ENCODE measurements around the gene NUDT8. TPM values are rescaled to one million over a fixed set of nuclear protein-coding genes. Genes with fewer than 3 reads are reported as not detected.
A peak's percentile ranks its signal among the peaks of the same experiment; 100 is the strongest.

NUDT8 gene
- total RNA-seq, 1 experiment from 2014 or later, result 18.1 TPM

GRCh38 chr11:67628710-67629385 lies 889 bp downstream of the NUDT8 start:
- Mint-ChIP-seq H3K27ac (ENCODE audit: unreplicated experiment) (no peak overlapping the region), H3K4me3 (ENCODE audit: unreplicated experiment) (peak overlapping the region; percentile 76), H3K9me3 (ENCODE audit: unreplicated experiment) (peaks cover 9% of the 10 kb centered on the region), H3K36me3 (ENCODE audit: insufficient read depth, unreplicated experiment) (peaks cover 26% of the 10 kb centered on the region), H3K4me1 (ENCODE audit: low read depth, unreplicated experiment) (peaks cover 7% of the 10 kb centered on the region), H3K27me3 (ENCODE audit: insufficient read depth, unreplicated experiment) (no peaks in the 10 kb centered on the region)
- intact Hi-C loops (cut with micrococcal nuclease; ENCODE audit: unreplicated experiment), result loop anchor here (1.0 kb wide), 1 partner anchor 176 kb away; no protein-coding TSS in a partner anchor
- Histone ChIP-seq H3K36me3 (ENCODE audit: control insufficient read depth, insufficient read depth, low read length) (no peaks in the 10 kb centered on the region), H3K4me3 (ENCODE audit: low read depth, low read length) (peak overlapping the region; percentile 60), H3K9me3 (no peaks in the 10 kb centered on the region), H3K4me1 (peaks cover 11% of the 10 kb centered on the region), H3K27me3 (replicated peaks; ENCODE audit: control insufficient read depth, insufficient read depth, low read length) (no peaks in the 10 kb centered on the region)
- no peak for TF ChIP-seq CTCF (IDR thresholded peaks at IDR 0.05; ENCODE audit: insufficient read depth in 1 of 2, low read depth in 1 of 2, low read length in 1 of 2, severe bottlenecking in 1 of 2, unreplicated experiment in 1 of 2)
- DNase-seq, result peak in 1 of 2 experiments; percentile 52
- ChIA-PET POLR2A (interaction anchor here (0.5 to 2.3 kb wide), 7 partner anchors 15 to 1113 kb away, joined by 3 to 12 read pairs (median 3); partner anchors contain the start of gene GSTP1), CTCF (interaction anchor here (0.6 to 3.0 kb wide), 31 partner anchors 9 to 598 kb away, joined by 3 to 51 read pairs (median 6); partner anchors contain the start of genes ACY3, ALDH3B2, GSTP1 and TBX10)
- TSS peak; percentile 50 for BruUV-seq (replicated peaks)

GRCh38 chr11:67627812-67628624 lies 1.7 kb downstream of the NUDT8 start:
- no peak for DNase-seq
- H3K4me3 ChIP-seq (ENCODE audit: low read depth, low read length), result no peak overlapping the region
- CTCF ChIA-PET, result interaction anchor here (0.6 to 3.0 kb wide), 10 partner anchors 14 to 597 kb away, joined by 3 to 51 read pairs (median 3); no protein-coding TSS in a partner anchor
- POLR2A ChIA-PET, result no interaction called here
- Mint-ChIP-seq H3K4me3 (ENCODE audit: unreplicated experiment) (peak overlapping the region; percentile 17), H3K27me3 (ENCODE audit: insufficient read depth, unreplicated experiment) (no peaks in the 10 kb centered on the region), H3K9me3 (ENCODE audit: unreplicated experiment) (peaks cover 9% of the 10 kb centered on the region), H3K27ac (ENCODE audit: unreplicated experiment) (no peak overlapping the region), H3K36me3 (ENCODE audit: insufficient read depth, unreplicated experiment) (peaks cover 26% of the 10 kb centered on the region), H3K4me1 (ENCODE audit: low read depth, unreplicated experiment) (peaks cover 7% of the 10 kb centered on the region)
- H3K9me3 ChIP-seq, result no peaks in the 10 kb centered on the region
- intact Hi-C loops (cut with micrococcal nuclease; ENCODE audit: unreplicated experiment), result no loop called here
- H3K4me1 ChIP-seq, result peaks cover 11% of the 10 kb centered on the region
- no TSS peak for BruUV-seq (replicated peaks)
- H3K36me3 ChIP-seq (ENCODE audit: control insufficient read depth, insufficient read depth, low read length), result no peaks in the 10 kb centered on the region
- no peak for TF ChIP-seq CTCF (IDR thresholded peaks at IDR 0.05; ENCODE audit: insufficient read depth in 1 of 2, low read depth in 1 of 2, low read length in 1 of 2, severe bottlenecking in 1 of 2, unreplicated experiment in 1 of 2)
- H3K27me3 ChIP-seq (replicated peaks; ENCODE audit: control insufficient read depth, insufficient read depth, low read length), result no peaks in the 10 kb centered on the region

GRCh38 chr11:67627441-67627811 lies 2.3 kb downstream of the NUDT8 start:
- H3K27ac Mint-ChIP-seq (ENCODE audit: unreplicated experiment), result no peak overlapping the region
- peaks cover 9% of the 10 kb centered on the region for H3K9me3 Mint-ChIP-seq (ENCODE audit: unreplicated experiment)
- H3K36me3 ChIP-seq (ENCODE audit: control insufficient read depth, insufficient read depth, low read length), result no peaks in the 10 kb centered on the region
- no TSS peak for BruUV-seq (replicated peaks)
- H3K36me3 Mint-ChIP-seq (ENCODE audit: insufficient read depth, unreplicated experiment), result peaks cover 26% of the 10 kb centered on the region
- H3K27me3 Mint-ChIP-seq (ENCODE audit: insufficient read depth, unreplicated experiment), result no peaks in the 10 kb centered on the region
- intact Hi-C loops (cut with micrococcal nuclease; ENCODE audit: unreplicated experiment), result no loop called here
- peak overlapping the region; percentile 17 for H3K4me3 Mint-ChIP-seq (ENCODE audit: unreplicated experiment)
- no peak for DNase-seq
- no peak overlapping the region for H3K4me3 ChIP-seq (ENCODE audit: low read depth, low read length)
- no peaks in the 10 kb centered on the region for H3K27me3 ChIP-seq (replicated peaks; ENCODE audit: control insufficient read depth, insufficient read depth, low read length)
- H3K9me3 ChIP-seq, result no peaks in the 10 kb centered on the region
- ChIA-PET POLR2A (no interaction called here), CTCF (interaction anchor here (0.7 to 1.0 kb wide), 3 partner anchors 72 to 246 kb away, joined by 3 read pairs; no protein-coding TSS in a partner anchor)
- peaks cover 7% of the 10 kb centered on the region for H3K4me1 Mint-ChIP-seq (ENCODE audit: low read depth, unreplicated experiment)
- peaks cover 11% of the 10 kb centered on the region for H3K4me1 ChIP-seq
- TF ChIP-seq CTCF (IDR thresholded peaks at IDR 0.05; ENCODE audit: insufficient read depth in 1 of 2, low read depth in 1 of 2, low read length in 1 of 2, severe bottlenecking in 1 of 2, unreplicated experiment in 1 of 2), result no peak
